ENCODE data around the gene GATAD2B. TPM values are rescaled to one million over a fixed set of nuclear protein-coding genes. Genes with fewer than 3 reads are reported as not detected.

GATAD2B gene
- total and polyA plus RNA-seq, 5 donors from 2014 or later, result 2.9 to 81.5 (median 3.4) TPM

- Histone ChIP-seq H3K27me3 (ENCODE audit: control insufficient read depth, insufficient read depth, low read length) (no peaks in the 10 kb centered on the region), H3K4me1 (ENCODE audit: control insufficient read depth, insufficient read depth, low read length, poor library complexity, severe bottlenecking) (peaks cover 42% of the 10 kb centered on the region), H3K36me3 (ENCODE audit: control insufficient read depth, insufficient read depth, low read length) (peaks cover 54% of the 10 kb centered on the region), H3K27ac (ENCODE audit: insufficient read depth, low read length, poor library complexity, severe bottlenecking) (peak within 1 kb of the TSS; percentile 91), H3K9me3 (ENCODE audit: control insufficient read depth in 2 of 2, low read length in 2 of 2) (no peaks in the 10 kb centered on the region), H3K4me3 (ENCODE audit: low read depth, low read length) (peak within 1 kb of the TSS; percentile 91)
- H3K4me3 Mint-ChIP-seq, result peak within 1 kb of the TSS; percentile 95 to 99 (median 97)
- peaks cover 31% of the 10 kb centered on the region for H3K36me3 Mint-ChIP-seq
- DNase-seq (peak; percentile 66 to 85 (median 73)), ATAC-seq (ENCODE audit: low read depth in 2 of 2) (peak; percentile 60 to 65)
- no peaks in the 10 kb centered on the region for H3K9me3 Mint-ChIP-seq
- peaks cover 6% of the 10 kb centered on the region for H3K27me3 Mint-ChIP-seq
- peak within 1 kb of the TSS; percentile 94 to 97 (median 95) for H3K27ac Mint-ChIP-seq
- peaks cover 0 to 48% (median 27%) of the 10 kb centered on the region in 4 donors for H3K4me1 Mint-ChIP-seq
Observed at GRCh38 chr1:153946622-153947241, 24.0 kb upstream of the GATAD2B start, which contains the start of gene DENND4B. Gene DENND4B (minus strand): TSS chr1:153946718. CDS start chr1:153944374, 2,344 bp downstream.

GRCh38 chr1:153945795-153946621 is 23.2 kb upstream of the GATAD2B start:
- Histone ChIP-seq H3K4me3 (ENCODE audit: low read depth, low read length) (peak overlapping the region; percentile 91), H3K27me3 (ENCODE audit: control insufficient read depth, insufficient read depth, low read length) (no peaks in the 10 kb centered on the region), H3K36me3 (ENCODE audit: control insufficient read depth, insufficient read depth, low read length) (peaks cover 54% of the 10 kb centered on the region), H3K9me3 (ENCODE audit: control insufficient read depth in 2 of 2, low read length in 2 of 2) (no peaks in the 10 kb centered on the region), H3K4me1 (ENCODE audit: control insufficient read depth, insufficient read depth, low read length, poor library complexity, severe bottlenecking) (peaks cover 42% of the 10 kb centered on the region), H3K27ac (ENCODE audit: insufficient read depth, low read length, poor library complexity, severe bottlenecking) (peak overlapping the region; percentile 91)
- Mint-ChIP-seq H3K36me3 (peaks cover 29% of the 10 kb centered on the region), H3K4me3 (peak overlapping the region; percentile 95 to 99 (median 97)), H3K4me1 (peaks cover 0 to 52% (median 27%) of the 10 kb centered on the region in 4 donors), H3K9me3 (no peaks in the 10 kb centered on the region), H3K27me3 (peaks cover 6% of the 10 kb centered on the region), H3K27ac (peak overlapping the region; percentile 94 to 97 (median 95))
- peak; percentile 54 to 57 for ATAC-seq (ENCODE audit: low read depth in 2 of 2)
- DNase-seq, result peak; percentile 73 to 90 (median 74)

GRCh38 chr1:153945131-153945794 is 22.5 kb upstream of the GATAD2B start:
- Mint-ChIP-seq H3K4me1 (peaks cover 0 to 48% (median 24%) of the 10 kb centered on the region in 4 donors), H3K27me3 (peaks cover 6% of the 10 kb centered on the region), H3K4me3 (peak overlapping the region; percentile 95 to 99 (median 97)), H3K9me3 (no peaks in the 10 kb centered on the region), H3K36me3 (peaks cover 24% of the 10 kb centered on the region), H3K27ac (peak overlapping the region; percentile 94 to 97 (median 95))
- ATAC-seq (ENCODE audit: low read depth in 2 of 2) (peak; percentile 66 to 76), DNase-seq (peak; percentile 73 to 91 (median 86))
- Histone ChIP-seq H3K9me3 (ENCODE audit: control insufficient read depth in 2 of 2, low read length in 2 of 2) (no peaks in the 10 kb centered on the region), H3K4me1 (ENCODE audit: control insufficient read depth, insufficient read depth, low read length, poor library complexity, severe bottlenecking) (peaks cover 42% of the 10 kb centered on the region), H3K4me3 (ENCODE audit: low read depth, low read length) (peak overlapping the region; percentile 91), H3K36me3 (ENCODE audit: control insufficient read depth, insufficient read depth, low read length) (peaks cover 54% of the 10 kb centered on the region), H3K27ac (ENCODE audit: insufficient read depth, low read length, poor library complexity, severe bottlenecking) (peak overlapping the region; percentile 91), H3K27me3 (ENCODE audit: control insufficient read depth, insufficient read depth, low read length) (no peaks in the 10 kb centered on the region)

GRCh38 chr1:153944827-153945117 is 22.0 kb upstream of the GATAD2B start:
- H3K9me3 Mint-ChIP-seq, result no peaks in the 10 kb centered on the region
- peaks cover 6% of the 10 kb centered on the region for H3K27me3 Mint-ChIP-seq
- H3K4me1 Mint-ChIP-seq, result peaks cover 0 to 51% (median 22%) of the 10 kb centered on the region in 4 donors
- H3K4me3 ChIP-seq (ENCODE audit: low read depth, low read length), result peak overlapping the region; percentile 91
- DNase-seq, result no peak
- H3K36me3 ChIP-seq (ENCODE audit: control insufficient read depth, insufficient read depth, low read length), result peaks cover 53% of the 10 kb centered on the region
- H3K27ac ChIP-seq (ENCODE audit: insufficient read depth, low read length, poor library complexity, severe bottlenecking), result peak overlapping the region; percentile 91
- no peaks in the 10 kb centered on the region for H3K27me3 ChIP-seq (ENCODE audit: control insufficient read depth, insufficient read depth, low read length)
- no peak for ATAC-seq (ENCODE audit: low read depth in 2 of 2)
- H3K36me3 Mint-ChIP-seq, result peaks cover 26% of the 10 kb centered on the region
- H3K27ac Mint-ChIP-seq, result peak overlapping the region; percentile 94 to 97 (median 95)
- no peaks in the 10 kb centered on the region for H3K9me3 ChIP-seq (ENCODE audit: control insufficient read depth in 2 of 2, low read length in 2 of 2)
- H3K4me1 ChIP-seq (ENCODE audit: control insufficient read depth, insufficient read depth, low read length, poor library complexity, severe bottlenecking), result peaks cover 42% of the 10 kb centered on the region
- H3K4me3 Mint-ChIP-seq, result peak overlapping the region; percentile 95 to 99 (median 97)

- H3K27ac ChIP-seq (ENCODE audit: insufficient read depth, low read length, poor library complexity, severe bottlenecking), result peak overlapping the region; percentile 91
- Mint-ChIP-seq H3K4me3 (peak overlapping the region; percentile 95 to 99 (median 97)), H3K9me3 (no peaks in the 10 kb centered on the region), H3K27ac (peak overlapping the region; percentile 94 to 97 (median 95)), H3K27me3 (peaks cover 6% of the 10 kb centered on the region), H3K4me1 (peaks cover 0 to 52% (median 22%) of the 10 kb centered on the region in 4 donors), H3K36me3 (peaks cover 31% of the 10 kb centered on the region)
- DNase-seq (no peak), ATAC-seq (ENCODE audit: low read depth in 2 of 2) (no peak)
- peaks cover 55% of the 10 kb centered on the region for H3K36me3 ChIP-seq (ENCODE audit: control insufficient read depth, insufficient read depth, low read length)
- H3K27me3 ChIP-seq (ENCODE audit: control insufficient read depth, insufficient read depth, low read length), result no peaks in the 10 kb centered on the region
- no peaks in the 10 kb centered on the region for H3K9me3 ChIP-seq (ENCODE audit: control insufficient read depth in 2 of 2, low read length in 2 of 2)
- peak overlapping the region; percentile 91 for H3K4me3 ChIP-seq (ENCODE audit: low read depth, low read length)
- H3K4me1 ChIP-seq (ENCODE audit: control insufficient read depth, insufficient read depth, low read length, poor library complexity, severe bottlenecking), result peaks cover 42% of the 10 kb centered on the region
Observed at GRCh38 chr1:153944005-153944826, 21.4 kb upstream of the GATAD2B start.

GRCh38 chr1:153942766-153943549 is 20.2 kb upstream of the GATAD2B start:
- peaks cover 0 to 58% (median 22%) of the 10 kb centered on the region in 4 donors for H3K4me1 Mint-ChIP-seq
- no peaks in the 10 kb centered on the region for H3K27me3 ChIP-seq (ENCODE audit: control insufficient read depth, insufficient read depth, low read length)
- peak overlapping the region in 2 of 4 donors; percentile 11 to 76 for H3K4me3 Mint-ChIP-seq
- no peaks in the 10 kb centered on the region for H3K9me3 ChIP-seq (ENCODE audit: control insufficient read depth in 2 of 2, low read length in 2 of 2)
- H3K4me1 ChIP-seq (ENCODE audit: control insufficient read depth, insufficient read depth, low read length, poor library complexity, severe bottlenecking), result peaks cover 42% of the 10 kb centered on the region
- H3K27ac ChIP-seq (ENCODE audit: insufficient read depth, low read length, poor library complexity, severe bottlenecking), result peak overlapping the region; percentile 23
- no peak overlapping the region for H3K4me3 ChIP-seq (ENCODE audit: low read depth, low read length)
- H3K9me3 Mint-ChIP-seq, result no peaks in the 10 kb centered on the region
- peak overlapping the region in 2 of 3 donors; percentile 83 to 97 for H3K27ac Mint-ChIP-seq
- H3K36me3 ChIP-seq (ENCODE audit: control insufficient read depth, insufficient read depth, low read length), result peaks cover 49% of the 10 kb centered on the region
- peaks cover 6% of the 10 kb centered on the region for H3K27me3 Mint-ChIP-seq
- ATAC-seq (ENCODE audit: low read depth in 2 of 2) (no peak), DNase-seq (no peak)
- H3K36me3 Mint-ChIP-seq, result peaks cover 38% of the 10 kb centered on the region
